ENCODE data around the gene TPRN.

TPRN gene

GRCh38 chr9:137174722-137175293 lies 25.7 kb downstream of the TPRN start:
- no peak for DNase-seq (ENCODE audit: low read depth)
- no peak overlapping the region for H3K4me3 ChIP-seq (ENCODE audit: low read depth, low read length)
- TF ChIP-seq MYC (IDR thresholded peaks at IDR 0.05; ENCODE audit: low read depth, low read length) (no peak), CTCF (IDR thresholded peaks at IDR 0.05; ENCODE audit: low read depth, low read length) (no peak), MAX (IDR thresholded peaks at IDR 0.05; ENCODE audit: low read depth, low read length) (no peak), POLR2A (IDR thresholded peaks at IDR 0.05; ENCODE audit: extremely low read depth, insufficient read length) (no peak)

GRCh38 chr9:137173796-137174664 lies 26.5 kb downstream of the TPRN start:
- H3K4me3 ChIP-seq (ENCODE audit: low read depth, low read length), result no peak overlapping the region
- no peak for DNase-seq (ENCODE audit: low read depth)
- TF ChIP-seq MYC (IDR thresholded peaks at IDR 0.05; ENCODE audit: low read depth, low read length) (no peak), CTCF (IDR thresholded peaks at IDR 0.05; ENCODE audit: low read depth, low read length) (no peak), POLR2A (IDR thresholded peaks at IDR 0.05; ENCODE audit: extremely low read depth, insufficient read length) (no peak), MAX (IDR thresholded peaks at IDR 0.05; ENCODE audit: low read depth, low read length) (no peak)

- TF ChIP-seq POLR2A (IDR thresholded peaks at IDR 0.05; ENCODE audit: extremely low read depth, insufficient read length) (no peak), MYC (IDR thresholded peaks at IDR 0.05; ENCODE audit: low read depth, low read length) (no peak), MAX (IDR thresholded peaks at IDR 0.05; ENCODE audit: low read depth, low read length) (no peak), CTCF (IDR thresholded peaks at IDR 0.05; ENCODE audit: low read depth, low read length) (no peak)
- DNase-seq (ENCODE audit: low read depth), result no peak
- no peak overlapping the region for H3K4me3 ChIP-seq (ENCODE audit: low read depth, low read length)
Observed at GRCh38 chr9:137172901-137173795, 27.4 kb downstream of the TPRN start.

- no peak overlapping the region for H3K4me3 ChIP-seq (ENCODE audit: low read depth, low read length)
- no peak for DNase-seq (ENCODE audit: low read depth)
- TF ChIP-seq MYC (IDR thresholded peaks at IDR 0.05; ENCODE audit: low read depth, low read length) (no peak), CTCF (IDR thresholded peaks at IDR 0.05; ENCODE audit: low read depth, low read length) (no peak), POLR2A (IDR thresholded peaks at IDR 0.05; ENCODE audit: extremely low read depth, insufficient read length) (no peak), MAX (IDR thresholded peaks at IDR 0.05; ENCODE audit: low read depth, low read length) (no peak)
Observed at GRCh38 chr9:137171149-137171900, 29.2 kb downstream of the TPRN start.
